WTC11 (cell line): ENCODE data around the gene FUT2. TPM values are rescaled to one million over a fixed set of nuclear protein-coding genes. Genes with fewer than 3 reads are reported as not detected.

Experiments used
- ATAC-seq: fragments of 200-7000 bp; cut with Tn5 transposase; 2 replicates; pipeline ENCODE4 v1.10.0; 2021; ENCODE audit warnings: mild to moderate bottlenecking, moderate library complexity
- CTCF ChIA-PET: fragments of 300-600 bp; sonication (Branson Sonifier 250); formaldehyde crosslinking; loops from one replicate; lab custom pipeline; 2021; ENCODE audit warnings: antibody characterized with exemption; lab: Charles Lee
- POLR2A ChIA-PET: fragments of 350-600 bp; sonication (Branson Sonifier 250); formaldehyde crosslinking; loops from one replicate; lab custom pipeline; 2021; ENCODE audit warnings: antibody characterized with exemption; lab: Charles Lee
- DNase-seq: peaks from one replicate; pipeline ENCODE4 v3.0.0; 2021; ENCODE audit warnings: low spot score
- H3K27ac Mint-ChIP-seq: 2 replicates; pipeline ENCODE4 v1.8.0; 2021; ENCODE audit warnings: mixed read lengths
- H3K27me3 Mint-ChIP-seq: 2 replicates; pipeline ENCODE4 v1.8.0; 2021; ENCODE audit warnings: low read depth, mild to moderate bottlenecking, moderate library complexity, mixed read lengths
- H3K36me3 Mint-ChIP-seq: 2 replicates; pipeline ENCODE4 v1.8.0; 2021; ENCODE audit warnings: mixed read lengths
- H3K4me1 Mint-ChIP-seq: 2 replicates; pipeline ENCODE4 v1.8.0; 2022; ENCODE audit warnings: mixed read lengths
- H3K4me3 Mint-ChIP-seq: 2 replicates; pipeline ENCODE4 v1.8.0; 2021; ENCODE audit warnings: mild to moderate bottlenecking, moderate library complexity, mixed read lengths
- H3K9me3 Mint-ChIP-seq: 2 replicates; pipeline ENCODE4 v1.8.0; 2021; ENCODE audit warnings: mixed read lengths
- E2F5 ChIP-seq: sonication (generic); formaldehyde crosslinking; IDR thresholded peaks from 2 replicates; pipeline ENCODE4 v1.8.1; 2022; ENCODE audit warnings: mild to moderate bottlenecking, moderate library complexity, missing genetic modification reagents
- EMX1 ChIP-seq: fragments of 250-450 bp; sonication (Bioruptor Pico); IDR thresholded peaks from 2 replicates; pipeline ENCODE4 v1.8.0; 2021; ENCODE audit warnings: mild to moderate bottlenecking
- ERG ChIP-seq: fragments of 250-450 bp; sonication (Bioruptor Pico); IDR thresholded peaks from 2 replicates; pipeline ENCODE4 v1.8.0; 2021; ENCODE audit warnings: mild to moderate bottlenecking
- ETV6 ChIP-seq: sonication (generic); formaldehyde crosslinking; IDR thresholded peaks from 2 replicates; pipeline ENCODE4 v1.8.1; 2022; ENCODE audit warnings: mild to moderate bottlenecking, missing genetic modification reagents
- FOXK1 ChIP-seq: sonication (generic); formaldehyde crosslinking; IDR thresholded peaks from 2 replicates; pipeline ENCODE4 v1.8.0; 2022; ENCODE audit warnings: mild to moderate bottlenecking, moderate library complexity, missing genetic modification reagents
- FOXP1 ChIP-seq: sonication (generic); formaldehyde crosslinking; IDR thresholded peaks from 2 replicates; pipeline ENCODE4 v1.8.0; 2022; ENCODE audit warnings: missing genetic modification reagents, mild to moderate bottlenecking, moderate library complexity, borderline replicate concordance
- HMGA2 ChIP-seq: fragments of 250-450 bp; sonication (Bioruptor Pico); IDR thresholded peaks from 2 replicates; pipeline ENCODE4 v1.4.0; 2021; ENCODE audit warnings: mild to moderate bottlenecking, moderate library complexity
- NFATC4 ChIP-seq: fragments of 250-450 bp; sonication (Bioruptor Pico); IDR thresholded peaks from 2 replicates; pipeline ENCODE4 v1.9.0; 2021; ENCODE audit warnings: mild to moderate bottlenecking
- PRDM15 ChIP-seq: sonication (generic); formaldehyde crosslinking; IDR thresholded peaks from 2 replicates; pipeline ENCODE4 v1.8.0; 2022; ENCODE audit warnings: missing genetic modification reagents
- TP53 ChIP-seq: sonication (generic); formaldehyde crosslinking; IDR thresholded peaks from 2 replicates; pipeline ENCODE4 v1.8.1; 2023; ENCODE audit warnings: mild to moderate bottlenecking, missing genetic modification reagents
- ZBTB21 ChIP-seq: sonication (generic); formaldehyde crosslinking; IDR thresholded peaks from 2 replicates; pipeline ENCODE4 v1.8.1; 2023; ENCODE audit warnings: mild to moderate bottlenecking, missing genetic modification reagents, borderline replicate concordance
- ZMAT4 ChIP-seq: fragments of 250-450 bp; sonication (Bioruptor Pico); IDR thresholded peaks from 2 replicates; pipeline ENCODE4 v1.9.0; 2021; ENCODE audit warnings: mild to moderate bottlenecking
- ZNF138 ChIP-seq: sonication (generic); formaldehyde crosslinking; conservative IDR thresholded peaks from 2 replicates; pipeline ENCODE4 v1.8.1; 2022; ENCODE audit warnings: mild to moderate bottlenecking, moderate library complexity, missing genetic modification reagents
- ZNF219 ChIP-seq: sonication (generic); formaldehyde crosslinking; IDR thresholded peaks from 2 replicates; pipeline ENCODE4 v1.8.0; 2023; ENCODE audit warnings: missing genetic modification reagents, mild to moderate bottlenecking, borderline replicate concordance
- ZNF423 ChIP-seq: fragments of 250-450 bp; sonication (Bioruptor Pico); IDR thresholded peaks from 2 replicates; pipeline ENCODE4 v2.1.2; 2022; ENCODE audit warnings: mild to moderate bottlenecking, moderate library complexity
- ZNF532 ChIP-seq: fragments of 250-450 bp; sonication (Bioruptor Pico); IDR thresholded peaks from 2 replicates; pipeline ENCODE4 v1.9.0; 2021; ENCODE audit warnings: mild to moderate bottlenecking, borderline replicate concordance
- ZSCAN18 ChIP-seq: fragments of 250-450 bp; sonication (Bioruptor Pico); IDR thresholded peaks from 2 replicates; pipeline ENCODE4 v2.1.2; 2022; ENCODE audit warnings: mild to moderate bottlenecking, moderate library complexity
- total RNA-seq: library from RNA; stranded (reverse); gene quantifications from 3 replicates; pipeline ENCODE4 v1.2.3, GENCODE V29; 2021

FUT2 gene
- total RNA-seq, 1 experiment from 2014 or later = 5.9 TPM

GRCh38 chr19:48696353-48697010 lies 711 bp downstream of the FUT2 start (continued):
- no peak for TF ChIP-seq PRDM15 (CRISPR knock-in tag)
- TF ChIP-seq ZNF138 = no peak
- TF ChIP-seq ZNF423 (CRISPR knock-in tag) = peak; percentile 34; the same call in 1 of the 2 replicates
- 0 out of 2 replicates have a peak, but pooled peaks have one; percentile 9 for TF ChIP-seq E2F5 (CRISPR knock-in tag)
- TF ChIP-seq, all 79 proteins: peak for 9

GRCh38 chr19:48698046-48698445 lies 2.3 kb downstream of the FUT2 start:
- no peak for DNase-seq
- ChIA-PET POLR2A (interaction anchor here (0.6 kb wide), 1 partner anchor 73 kb away, joined by 5 read pairs; no protein-coding TSS in a partner anchor), CTCF (interaction anchor here (1.0 to 1.6 kb wide), 2 partner anchors 15 to 22 kb away, joined by 4 read pairs; no protein-coding TSS in a partner anchor)
- Mint-ChIP-seq H3K27me3 (no peaks in the 10 kb centered on the region), H3K4me3 (peak overlapping the region; percentile 97), H3K27ac (no peak overlapping the region), H3K4me1 (peaks cover 4% of the 10 kb centered on the region), H3K36me3 (peaks cover 17% of the 10 kb centered on the region; the same call in 1 of the 2 replicates), H3K9me3 (no peaks in the 10 kb centered on the region)
- TF ChIP-seq ZSCAN18 (CRISPR knock-in tag) = no peak
- no peak for TF ChIP-seq ERG (CRISPR knock-in tag)
- no peak for TF ChIP-seq HMGA2 (CRISPR knock-in tag)
- no peak for TF ChIP-seq FOXP1 (CRISPR knock-in tag)
- ATAC-seq = no peak

GRCh38 chr19:48702701-48703100 lies 6.9 kb downstream of the FUT2 start:
- H3K4me1 Mint-ChIP-seq = peaks cover 6% of the 10 kb centered on the region
- no peak overlapping the region for H3K27ac Mint-ChIP-seq
- H3K9me3 Mint-ChIP-seq = no peaks in the 10 kb centered on the region; the same call in 1 of the 2 replicates
- no peak for DNase-seq
- no peak for ATAC-seq
- TF ChIP-seq ETV6 (no peak), TP53 (CRISPR knock-in tag) (no peak), EMX1 (no peak), ZNF219 (no peak), ZNF532 (CRISPR knock-in tag) (no peak), NFATC4 (CRISPR knock-in tag) (no peak), ZMAT4 (no peak), ZBTB21 (CRISPR knock-in tag) (no peak), FOXK1 (no peak)
- H3K27me3 Mint-ChIP-seq = no peaks in the 10 kb centered on the region
- peaks cover 32% of the 10 kb centered on the region for H3K36me3 Mint-ChIP-seq
- ChIA-PET CTCF (interaction anchor here (0.5 kb wide), 1 partner anchor 213 kb away, joined by 3 read pairs; no protein-coding TSS in a partner anchor), POLR2A (no interaction called here)
- H3K4me3 Mint-ChIP-seq = no peak overlapping the region
